K562 (cell line): ENCODE data around the gene MAPK4. TPM values are rescaled to one million over a fixed set of nuclear protein-coding genes. Genes with fewer than 3 reads are reported as not detected.

ENCODE experiments used
- ATAC-seq: fragments of 200-7000 bp; cut with Tn5 transposase; 3 replicates; pipeline ENCODE4 v1.9.1; 2020; ENCODE audit warnings: moderate library complexity
- BruUV-seq: library from RNA; stranded (reverse); fragments of 400-500 nt; replicated peaks from 2 replicates; lab custom pipeline; 2021; lab: Mats Ljungman, UMichigan
- CTCF ChIA-PET: fragments of 300-600 bp; formaldehyde crosslinking; extraction: SDS; loops from one replicate; lab custom pipeline; 2021; ENCODE audit warnings: low intra/inter-chr PET ratio; lab: Yijun Ruan, JAX
- POLR2A ChIA-PET: fragments of 300-600, 350-650 bp; sonication (Branson Sonifier 250); formaldehyde crosslinking; extraction: SDS; loops from one replicate; lab custom pipeline; 2021; ENCODE audit warnings: antibody characterized with exemption, inconsistent platforms; lab: Yijun Ruan, JAX
- DNase-seq, 4 experiments: peaks; one replicate each; pipeline versions ENCODE4 v3.0.0 to v3.0.0-alpha.2; 2011 to 2018; ENCODE audit warnings: low spot score in 3 of 4, mixed read lengths in 3 of 4; ENCODE audit errors: extremely low read depth in 1 of 4
- FAIRE-seq: peaks from 2 replicates; lab custom pipeline; 2011; peaks lifted over from hg19 to GRCh38; lab: Jason Lieb, UNC
- H2AFZ ChIP-seq: 2 replicates; pipeline ENCODE4 v1.6.0; 2011; ENCODE audit warnings: low read depth, low read length, control low read depth, inconsistent platforms
- H3K27ac ChIP-seq: fragments of 200-600 bp; 3 replicates; pipeline ENCODE4 v1.8.0; 2011; ENCODE audit warnings: low read depth, mild to moderate bottlenecking, control low read depth, inconsistent platforms, low read length, moderate library complexity, mixed read lengths; ENCODE audit errors: extremely low read depth
- H3K27me3 ChIP-seq, 2 experiments: fragments of 300-600 bp in 1 of 2; 2 replicates in 1 of 2; 3 replicates in 1 of 2; pipeline versions ENCODE4 v1.6.0 to v1.8.0; 2011; ENCODE audit warnings: inconsistent platforms in 2 of 2, low read length in 2 of 2, mild to moderate bottlenecking in 1 of 2, mixed read lengths in 1 of 2, moderate library complexity in 1 of 2; ENCODE audit not compliant: control insufficient read depth in 2 of 2, insufficient read depth in 2 of 2
- H3K36me3 ChIP-seq: fragments of 300-600 bp; 3 replicates; pipeline ENCODE4 v1.8.0; 2011; ENCODE audit warnings: mild to moderate bottlenecking, low read length, inconsistent platforms; ENCODE audit not compliant: control insufficient read depth, insufficient read depth
- H3K4me1 ChIP-seq, 2 experiments: fragments of 200-600 bp in 1 of 2; replicated peaks in 1 of 2; 2 replicates in 1 of 2; 3 replicates in 1 of 2; pipeline versions ENCODE4 v1.5.1 to v1.8.0; 2011; ENCODE audit warnings: inconsistent platforms in 2 of 2, low read length in 2 of 2, mild to moderate bottlenecking in 1 of 2, mixed read lengths in 1 of 2, moderate library complexity in 1 of 2; ENCODE audit not compliant: control insufficient read depth in 2 of 2, insufficient read depth in 2 of 2
- H3K4me2 ChIP-seq: 2 replicates; pipeline ENCODE4 v1.6.1; 2011; ENCODE audit warnings: low read length, control low read depth, inconsistent platforms, mixed read lengths; ENCODE audit not compliant: insufficient read depth
- H3K4me3 ChIP-seq: fragments of 200-600 bp; sonication (generic), shearing (Covaris generic); 2 replicates; pipeline ENCODE4 v1.5.1; 2016; ENCODE audit warnings: control low read depth, inconsistent platforms
- H3K79me2 ChIP-seq: fragments of 200-600 bp; 3 replicates; pipeline ENCODE4 v1.8.0; 2011; ENCODE audit warnings: low read length, inconsistent platforms; ENCODE audit not compliant: control insufficient read depth, insufficient read depth
- H3K9ac ChIP-seq, 2 experiments: 2 replicates each; pipeline versions ENCODE4 v1.6.0 to v1.6.1; 2011; ENCODE audit warnings: low read depth in 2 of 2, low read length in 2 of 2, control low read depth in 1 of 2, inconsistent platforms in 1 of 2, mild to moderate bottlenecking in 1 of 2, mixed read lengths in 1 of 2; ENCODE audit not compliant: insufficient read depth in 1 of 2
- H3K9me1 ChIP-seq: one replicate; pipeline ENCODE4 v1.6.0; 2011; ENCODE audit warnings: inconsistent platforms, mild to moderate bottlenecking, low read length, moderate library complexity; ENCODE audit not compliant: control insufficient read depth, insufficient read depth
- H3K9me3 ChIP-seq: replicated peaks from 2 replicates; pipeline ENCODE4 v1.5.1; 2011; ENCODE audit warnings: low read depth, low read length, inconsistent platforms; ENCODE audit not compliant: control insufficient read depth, insufficient read depth
- H4K20me1 ChIP-seq: replicated peaks from 2 replicates; pipeline ENCODE4 v1.6.1; 2011; ENCODE audit warnings: low read length, inconsistent platforms, mixed read lengths; ENCODE audit not compliant: control insufficient read depth, insufficient read depth
- ELF4 ChIP-seq: fragments of 450-650 bp; formaldehyde crosslinking; IDR thresholded peaks from 2 replicates; pipeline ENCODE4 v1.4.0; 2022; ENCODE audit warnings: missing genetic modification characterization
- ZBTB7A ChIP-seq: IDR thresholded peaks from 2 replicates; pipeline ENCODE4 v1.6.1; 2011; ENCODE audit warnings: low read depth, mild to moderate bottlenecking, low read length, moderate library complexity, borderline replicate concordance; ENCODE audit not compliant: control insufficient read depth
- ZC3H4 ChIP-seq: sonication (generic); formaldehyde crosslinking; IDR thresholded peaks from 2 replicates; pipeline ENCODE4 v1.9.0; 2021; ENCODE audit warnings: missing genetic modification reagents, borderline replicate concordance
- ZNF174 ChIP-seq: fragments of 250-450 bp; sonication (Bioruptor Pico); IDR thresholded peaks from 2 replicates; pipeline ENCODE4 v1.4.0; 2020; ENCODE audit warnings: mild to moderate bottlenecking
- in situ Hi-C: fragments of 300-500 bp; cut with MboI; formaldehyde crosslinking; loops from 4 replicates; pipeline ENCODE4 v1.15.0; 2018; ENCODE audit warnings: inconsistent platforms, mixed read lengths
- intact Hi-C: fragments of 100-400 bp; cut with micrococcal nuclease; formaldehyde crosslinking; loops from 2 replicates; pipeline ENCODE4 v1.14.2; 2022
- polyA plus RNA-seq, 8 experiments: library from polyadenylated mRNA; depleted of rRNA in 4 of 8; stranded (reverse) in 5 of 8; unstranded in 3 of 8; fragments of >200 nt; fragmentation: Nextera tagmentation in 2 of 8; fragmentation: Illumina TruSeq in 1 of 8; extraction: Ambion mirVana in 2 of 8; extraction: Trizol in 1 of 8; gene quantifications; 2 replicates each; pipeline versions ENCODE4 v1.2.1 to v1.2.3, GENCODE V29; 2011 to 2014; ENCODE audit warnings: inconsistent platforms in 1 of 8, missing spikeins in 1 of 8
- total RNA-seq, 7 experiments: library from RNA; depleted of rRNA in 6 of 7; stranded (reverse); fragments of >200 nt in 6 of 7; fragmentation: Illumina TruSeq in 2 of 7; extraction: Trizol in 2 of 7; gene quantifications; 2 replicates each; pipeline versions ENCODE4 v1.2.1 to v1.2.3, GENCODE V29; 2011 to 2021; ENCODE audit warnings: low replicate concordance in 1 of 7
- TF ChIP-seq, protein P1 (sequence below): fragments of 450-650 bp; formaldehyde crosslinking; IDR thresholded peaks from 2 replicates; pipeline ENCODE4 v1.4.0; 2020; ENCODE audit warnings: mild to moderate bottlenecking, moderate library complexity
- TF ChIP-seq, protein P2 (sequence below), 2 experiments: fragments of 450-650 bp; formaldehyde crosslinking in 1 of 2; IDR thresholded peaks; 2 replicates each; pipeline versions ENCODE4 v1.4.0 to v1.6.1; 2014 to 2020; ENCODE audit warnings: mild to moderate bottlenecking in 2 of 2, borderline replicate concordance in 1 of 2, low read depth in 1 of 2
- TF ChIP-seq, protein P3 (sequence below): fragments of 450-650 bp; formaldehyde crosslinking; IDR thresholded peaks from 2 replicates; pipeline ENCODE4 v1.4.0; 2020; ENCODE audit warnings: mild to moderate bottlenecking

MAPK4 gene
- total and polyA plus RNA-seq, 9 of the 15 experiments (the other 6 are each of a cell fraction or from before 2014, with no cell fraction given) = not detected

DNA sequence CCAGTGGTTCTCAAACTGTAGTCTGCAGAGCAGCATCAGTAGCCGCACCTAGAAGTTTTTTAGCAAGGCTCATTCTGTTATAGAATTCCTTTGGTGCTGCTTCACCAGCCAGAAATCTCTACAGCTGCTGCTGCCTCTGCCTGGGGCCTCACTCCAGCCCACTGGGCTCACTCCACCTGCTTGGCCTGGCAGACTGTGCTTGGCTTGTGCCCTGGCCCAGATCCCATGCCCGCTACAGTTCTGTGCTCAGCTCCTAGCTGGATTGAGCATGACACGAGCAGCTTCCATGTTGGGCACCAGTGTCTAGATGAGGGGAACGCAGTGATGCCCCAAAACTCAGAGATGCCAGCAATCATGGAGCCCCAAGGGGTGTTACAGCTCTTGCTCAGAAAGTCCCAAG is 22.6 kb downstream of the MAPK4 start (continued):
- no peak for TF ChIP-seq ELF4 (CRISPR knock-in tag)

DNA sequence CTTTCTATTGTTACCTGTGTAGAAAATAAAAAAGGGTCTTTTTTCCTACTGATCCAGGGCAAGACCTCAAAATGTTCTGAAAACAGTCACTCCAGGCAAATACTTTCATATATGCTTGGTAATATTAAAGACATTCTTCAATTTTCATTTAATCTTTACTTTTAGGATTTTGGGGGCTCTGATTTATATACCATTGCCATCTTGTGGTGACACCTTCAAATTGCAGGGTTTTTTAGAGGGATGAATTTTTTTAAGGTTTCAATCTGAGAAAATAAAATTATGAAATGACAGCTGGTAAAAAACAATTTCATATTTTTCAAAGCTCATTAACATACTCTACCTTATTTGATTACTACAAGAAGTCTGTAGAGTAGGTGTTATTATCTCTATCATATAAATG is 26.8 kb downstream of the MAPK4 start:
- H3K4me3 ChIP-seq = no peak overlapping the region
- ChIA-PET CTCF (no interaction called here), POLR2A (interaction anchor here (1.0 kb wide), 1 partner anchor 17 kb away, joined by 5 read pairs; no protein-coding TSS in a partner anchor)
- peak in 3 of 4 experiments; percentile 10 to 15 (median 13) for DNase-seq
- no peak for FAIRE-seq
- no peaks in the 10 kb centered on the region for H3K36me3 ChIP-seq
- intact Hi-C loops = loop anchor here (1.0 kb wide), 1 partner anchor 79 kb away; no protein-coding TSS in a partner anchor
- H2AFZ ChIP-seq = no peak overlapping the region
- H3K9me1 ChIP-seq = no peaks in the 10 kb centered on the region
- no TSS peak for BruUV-seq
- H3K9ac ChIP-seq = no peak overlapping the region
- no peaks in the 10 kb centered on the region for H4K20me1 ChIP-seq
- H3K27me3 ChIP-seq = no peaks in the 10 kb centered on the region
- H3K4me1 ChIP-seq = no peaks in the 10 kb centered on the region
- H3K27ac ChIP-seq = no peak overlapping the region
- H3K9me3 ChIP-seq = no peaks in the 10 kb centered on the region
- no peaks in the 10 kb centered on the region for H3K79me2 ChIP-seq
- no peak overlapping the region for H3K4me2 ChIP-seq
- in situ Hi-C loops = no loop called here
- ATAC-seq = no peak
- TF ChIP-seq, protein P1, sequence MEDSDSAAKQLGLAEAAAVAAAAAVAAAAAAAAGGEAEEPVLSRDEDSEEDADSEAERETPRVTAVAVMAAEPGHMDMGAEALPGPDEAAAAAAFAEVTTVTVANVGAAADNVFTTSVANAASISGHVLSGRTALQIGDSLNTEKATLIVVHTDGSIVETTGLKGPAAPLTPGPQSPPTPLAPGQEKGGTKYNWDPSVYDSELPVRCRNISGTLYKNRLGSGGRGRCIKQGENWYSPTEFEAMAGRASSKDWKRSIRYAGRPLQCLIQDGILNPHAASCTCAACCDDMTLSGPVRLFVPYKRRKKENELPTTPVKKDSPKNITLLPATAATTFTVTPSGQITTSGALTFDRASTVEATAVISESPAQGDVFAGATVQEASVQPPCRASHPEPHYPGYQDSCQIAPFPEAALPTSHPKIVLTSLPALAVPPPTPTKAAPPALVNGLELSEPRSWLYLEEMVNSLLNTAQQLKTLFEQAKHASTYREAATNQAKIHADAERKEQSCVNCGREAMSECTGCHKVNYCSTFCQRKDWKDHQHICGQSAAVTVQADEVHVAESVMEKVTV (CRISPR knock-in tag) = no peak
- TF ChIP-seq, protein P2, sequence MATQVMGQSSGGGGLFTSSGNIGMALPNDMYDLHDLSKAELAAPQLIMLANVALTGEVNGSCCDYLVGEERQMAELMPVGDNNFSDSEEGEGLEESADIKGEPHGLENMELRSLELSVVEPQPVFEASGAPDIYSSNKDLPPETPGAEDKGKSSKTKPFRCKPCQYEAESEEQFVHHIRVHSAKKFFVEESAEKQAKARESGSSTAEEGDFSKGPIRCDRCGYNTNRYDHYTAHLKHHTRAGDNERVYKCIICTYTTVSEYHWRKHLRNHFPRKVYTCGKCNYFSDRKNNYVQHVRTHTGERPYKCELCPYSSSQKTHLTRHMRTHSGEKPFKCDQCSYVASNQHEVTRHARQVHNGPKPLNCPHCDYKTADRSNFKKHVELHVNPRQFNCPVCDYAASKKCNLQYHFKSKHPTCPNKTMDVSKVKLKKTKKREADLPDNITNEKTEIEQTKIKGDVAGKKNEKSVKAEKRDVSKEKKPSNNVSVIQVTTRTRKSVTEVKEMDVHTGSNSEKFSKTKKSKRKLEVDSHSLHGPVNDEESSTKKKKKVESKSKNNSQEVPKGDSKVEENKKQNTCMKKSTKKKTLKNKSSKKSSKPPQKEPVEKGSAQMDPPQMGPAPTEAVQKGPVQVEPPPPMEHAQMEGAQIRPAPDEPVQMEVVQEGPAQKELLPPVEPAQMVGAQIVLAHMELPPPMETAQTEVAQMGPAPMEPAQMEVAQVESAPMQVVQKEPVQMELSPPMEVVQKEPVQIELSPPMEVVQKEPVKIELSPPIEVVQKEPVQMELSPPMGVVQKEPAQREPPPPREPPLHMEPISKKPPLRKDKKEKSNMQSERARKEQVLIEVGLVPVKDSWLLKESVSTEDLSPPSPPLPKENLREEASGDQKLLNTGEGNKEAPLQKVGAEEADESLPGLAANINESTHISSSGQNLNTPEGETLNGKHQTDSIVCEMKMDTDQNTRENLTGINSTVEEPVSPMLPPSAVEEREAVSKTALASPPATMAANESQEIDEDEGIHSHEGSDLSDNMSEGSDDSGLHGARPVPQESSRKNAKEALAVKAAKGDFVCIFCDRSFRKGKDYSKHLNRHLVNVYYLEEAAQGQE (IDR thresholded peaks at IDR 0.05; ENCODE audit: borderline replicate concordance) = peak; percentile 30; the same call in 1 of the 2 replicates
- TF ChIP-seq, protein P2 (CRISPR knock-in tag; IDR thresholded peaks at IDR 0.05; ENCODE audit: low read depth) = no peak
- TF ChIP-seq ZNF174 (CRISPR knock-in tag) = no peak
- no peak for TF ChIP-seq ZC3H4
- TF ChIP-seq ZBTB7A = no peak
- TF ChIP-seq, protein P3, sequence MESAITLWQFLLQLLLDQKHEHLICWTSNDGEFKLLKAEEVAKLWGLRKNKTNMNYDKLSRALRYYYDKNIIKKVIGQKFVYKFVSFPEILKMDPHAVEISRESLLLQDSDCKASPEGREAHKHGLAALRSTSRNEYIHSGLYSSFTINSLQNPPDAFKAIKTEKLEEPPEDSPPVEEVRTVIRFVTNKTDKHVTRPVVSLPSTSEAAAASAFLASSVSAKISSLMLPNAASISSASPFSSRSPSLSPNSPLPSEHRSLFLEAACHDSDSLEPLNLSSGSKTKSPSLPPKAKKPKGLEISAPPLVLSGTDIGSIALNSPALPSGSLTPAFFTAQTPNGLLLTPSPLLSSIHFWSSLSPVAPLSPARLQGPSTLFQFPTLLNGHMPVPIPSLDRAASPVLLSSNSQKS = no peak
